ENCODE measurements around the gene ORMDL2. TPM values are rescaled to one million over a fixed set of nuclear protein-coding genes. Genes with fewer than 3 reads are reported as not detected.

Gene ORMDL2
- total RNA-seq, result 88.4 TPM

- peak; percentile 99 for DNase-seq (ENCODE audit: low spot score)
Observed at GRCh38 chr12:55817345-55818139, at the start of gene ORMDL2, which contains the start of gene SARNP. ORMDL2 (plus strand) TSS chr12:55818041; CDS start chr12:55819000, 959 bp downstream. SARNP (minus strand) TSS chr12:55817724; CDS start chr12:55817701, 23 bp downstream.

DNA sequence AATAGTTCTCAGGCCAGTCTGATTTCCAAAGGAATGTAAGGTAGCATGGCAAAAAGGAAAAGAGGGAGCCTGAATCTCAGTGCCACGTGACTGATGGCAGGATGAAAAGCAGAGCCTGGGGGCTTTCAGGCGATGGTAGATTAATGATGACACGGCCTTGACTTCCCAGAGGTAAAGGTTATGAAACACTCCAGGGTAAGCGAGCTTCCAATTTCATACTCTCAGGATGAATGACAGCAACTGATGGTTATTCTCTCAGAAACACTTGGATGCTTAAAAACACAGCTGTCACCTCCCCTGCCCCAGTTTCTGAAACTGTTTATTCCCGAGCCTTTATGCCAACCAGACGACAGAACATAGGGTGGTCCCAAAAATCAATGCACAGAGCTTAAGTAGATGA lies 46.1 kb upstream of the ORMDL2 start:
- DNase-seq (ENCODE audit: low spot score), result no peak

DNA sequence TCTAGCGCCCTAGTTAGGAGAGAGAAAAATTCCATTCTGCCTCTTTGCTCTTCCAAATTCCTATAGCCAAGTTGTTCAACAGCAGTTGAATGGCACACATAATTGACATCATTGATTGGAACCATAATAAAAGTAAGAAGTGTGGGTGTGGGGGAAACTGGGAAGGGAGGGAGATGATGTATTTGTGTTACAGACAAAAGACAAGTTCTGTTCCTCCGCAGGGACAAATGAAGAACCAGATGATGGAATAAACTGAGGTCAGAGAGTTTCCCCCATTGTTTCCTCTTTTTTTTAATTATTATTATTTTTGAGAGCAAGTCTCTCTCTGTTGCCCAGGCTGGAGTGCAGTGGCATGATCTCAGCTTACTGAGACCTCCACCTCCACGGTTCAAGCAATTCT lies 40.0 kb upstream of the ORMDL2 start:
- DNase-seq (ENCODE audit: low spot score), result no peak

GRCh38 chr12:55780685-55781084 lies 37.2 kb upstream of the ORMDL2 start:
- no peak for DNase-seq (ENCODE audit: low spot score)

DNA sequence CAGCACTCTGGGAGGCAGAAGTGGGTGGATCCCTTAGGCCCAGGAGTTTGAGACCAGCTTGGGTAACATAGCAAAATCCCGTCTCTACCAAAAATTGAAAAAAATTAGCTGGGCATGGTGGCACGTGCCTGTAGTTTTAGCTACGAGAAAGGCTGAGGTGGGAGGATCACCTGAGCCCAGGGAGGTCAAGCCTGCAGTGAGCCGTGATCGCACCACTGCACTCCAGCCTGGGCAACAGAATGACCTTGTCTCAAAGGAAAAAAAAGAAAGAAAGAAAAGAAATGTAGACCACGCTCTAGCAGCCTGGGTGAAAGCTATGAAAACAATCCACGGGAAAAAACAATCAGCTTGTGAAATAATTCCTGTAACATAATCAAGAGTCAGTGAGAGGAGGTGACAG lies 29.3 kb upstream of the ORMDL2 start:
- no peak for DNase-seq (ENCODE audit: low spot score)

GRCh38 chr12:55789171-55789570 lies 28.7 kb upstream of the ORMDL2 start:
- no peak for DNase-seq (ENCODE audit: low spot score)

DNA sequence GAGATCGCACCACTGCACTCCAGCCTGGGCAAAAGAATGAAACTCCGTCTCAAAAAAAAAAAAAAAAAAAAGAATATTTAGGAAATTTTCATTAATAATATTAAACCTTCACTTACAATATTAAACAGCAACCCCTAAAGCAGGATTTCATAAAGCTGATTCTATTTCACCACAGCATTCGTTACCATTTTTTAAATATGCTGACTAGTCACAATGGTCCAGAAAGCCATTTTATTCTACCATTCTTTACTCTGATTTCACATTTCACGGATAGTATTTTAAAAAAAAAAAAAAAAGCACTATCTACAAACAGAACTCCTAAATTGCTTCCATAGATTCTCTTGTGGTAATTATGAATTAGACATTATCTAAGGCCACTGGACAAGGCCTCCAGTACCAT lies 27.9 kb upstream of the ORMDL2 start:
- no peak for DNase-seq (ENCODE audit: low spot score)

- no peak for DNase-seq (ENCODE audit: low spot score)
Observed at GRCh38 chr12:55795950-55796349, 21.9 kb upstream of the ORMDL2 start.

DNA sequence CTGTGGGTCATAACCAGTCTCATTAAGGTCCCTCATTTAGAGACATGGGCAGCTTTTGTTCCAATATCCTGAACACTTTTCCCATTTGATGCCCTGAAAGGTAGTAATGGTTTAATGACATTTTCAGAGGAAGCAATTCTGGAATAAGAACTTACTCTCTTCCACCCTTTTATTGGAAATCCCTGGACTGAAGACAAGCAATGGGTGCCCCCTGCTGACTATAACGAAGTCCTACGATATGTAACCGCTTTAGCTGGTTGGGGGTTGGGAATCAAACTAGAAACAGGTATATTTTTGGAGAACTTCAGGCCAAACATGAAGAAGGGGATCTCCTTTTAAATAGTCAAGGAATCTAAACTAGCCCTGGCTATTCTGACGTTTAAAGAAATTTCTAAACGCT lies 20.8 kb upstream of the ORMDL2 start:
- no peak for DNase-seq (ENCODE audit: low spot score)

DNA sequence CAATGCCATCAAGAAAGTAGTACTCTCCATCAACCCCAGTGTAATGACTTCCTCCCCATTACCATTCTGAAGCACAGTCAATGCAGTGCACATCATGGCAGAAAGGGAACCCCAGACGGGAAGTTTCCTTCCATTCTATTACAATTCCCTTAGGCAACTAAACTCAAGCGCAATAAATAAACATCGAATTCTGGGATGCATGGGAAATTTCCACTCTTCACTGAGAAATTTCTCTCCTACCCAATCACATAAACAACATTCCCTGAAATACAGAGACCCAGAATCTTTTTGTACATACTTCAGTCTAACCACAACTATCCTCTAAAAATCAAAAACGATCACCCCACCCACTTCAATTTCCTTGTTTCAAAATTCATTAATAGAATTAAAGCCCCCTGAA lies 20.3 kb upstream of the ORMDL2 start:
- DNase-seq (ENCODE audit: low spot score), result no peak

DNA sequence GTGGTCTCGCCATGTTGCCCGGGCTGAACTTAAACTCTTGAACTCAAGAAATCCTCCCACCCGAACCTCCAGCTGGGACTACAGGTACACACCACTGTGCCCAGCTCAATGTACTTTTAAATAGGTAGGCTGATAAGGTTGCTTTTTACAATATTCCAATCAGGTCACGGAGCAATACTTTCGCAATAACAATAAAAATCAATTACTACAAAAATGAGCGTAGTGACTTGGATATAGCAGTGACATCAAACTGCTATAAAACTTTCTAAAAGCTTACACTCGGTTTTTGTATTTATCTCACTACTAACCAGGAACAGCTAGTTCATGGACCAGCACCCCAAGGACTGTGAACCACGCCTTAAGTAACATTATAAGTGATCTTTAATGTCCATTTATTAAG lies 10.9 kb upstream of the ORMDL2 start:
- no peak for DNase-seq (ENCODE audit: low spot score)

DNA sequence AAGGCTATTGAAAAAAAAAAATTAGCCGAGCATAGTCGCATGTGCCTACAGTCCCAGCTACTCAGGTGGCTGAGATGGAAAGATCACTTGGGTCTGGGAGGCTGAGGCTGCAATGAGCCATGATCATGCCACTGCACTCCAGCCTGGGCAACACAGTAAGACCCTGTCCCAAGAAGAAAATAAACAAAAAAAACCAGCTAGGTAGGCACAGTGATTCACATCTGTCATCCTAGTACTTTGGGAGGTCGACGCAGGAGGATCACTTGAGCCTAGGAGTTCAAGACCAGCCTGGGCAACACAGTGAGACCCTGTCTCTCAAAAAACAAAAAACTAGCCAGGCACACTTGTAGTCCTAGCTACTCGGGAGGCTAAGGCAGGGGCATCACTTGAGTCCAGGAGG lies 8.6 kb upstream of the ORMDL2 start:
- DNase-seq (ENCODE audit: low spot score), result no peak

DNA sequence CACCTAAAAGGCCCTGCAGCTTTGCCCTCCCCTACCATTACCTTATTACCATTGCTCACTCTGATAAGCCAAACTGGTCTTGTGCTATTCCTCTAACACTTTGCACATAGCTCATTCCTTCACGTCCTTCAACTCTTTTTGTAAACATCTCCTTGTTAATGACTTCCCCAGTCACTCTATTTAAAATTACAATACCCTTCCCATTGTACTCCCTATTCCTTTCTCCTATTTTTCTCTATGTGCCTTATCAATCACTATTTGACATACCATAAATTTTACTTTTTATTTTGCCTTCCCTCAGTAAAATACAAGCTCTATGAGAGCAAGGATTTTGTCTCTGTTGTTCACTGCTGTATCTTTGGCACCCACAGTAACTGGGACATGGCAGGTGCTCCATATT lies 5.8 kb upstream of the ORMDL2 start:
- DNase-seq (ENCODE audit: low spot score), result no peak

DNA sequence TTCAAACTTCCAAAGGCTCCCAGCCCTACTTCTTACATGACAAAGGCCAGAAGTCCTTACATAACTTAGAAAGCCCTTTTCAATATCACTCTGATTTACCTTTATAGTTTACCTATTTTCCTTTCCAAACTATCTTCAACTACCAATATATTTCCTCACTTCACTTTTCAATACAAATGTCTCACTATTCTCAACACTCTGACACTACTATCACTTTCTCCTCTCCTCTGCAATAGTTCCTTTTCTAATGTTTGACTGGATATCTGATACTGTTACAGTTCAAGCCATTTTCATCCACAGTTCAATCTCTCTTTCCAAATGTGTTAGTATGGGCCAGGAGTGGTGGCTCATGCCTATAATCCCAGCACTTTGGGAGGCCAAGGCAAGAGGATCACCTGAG lies 3.6 kb upstream of the ORMDL2 start:
- no peak for DNase-seq (ENCODE audit: low spot score)

GRCh38 chr12:55815473-55815872 lies 2.4 kb upstream of the ORMDL2 start:
- no peak for DNase-seq (ENCODE audit: low spot score)

DNA sequence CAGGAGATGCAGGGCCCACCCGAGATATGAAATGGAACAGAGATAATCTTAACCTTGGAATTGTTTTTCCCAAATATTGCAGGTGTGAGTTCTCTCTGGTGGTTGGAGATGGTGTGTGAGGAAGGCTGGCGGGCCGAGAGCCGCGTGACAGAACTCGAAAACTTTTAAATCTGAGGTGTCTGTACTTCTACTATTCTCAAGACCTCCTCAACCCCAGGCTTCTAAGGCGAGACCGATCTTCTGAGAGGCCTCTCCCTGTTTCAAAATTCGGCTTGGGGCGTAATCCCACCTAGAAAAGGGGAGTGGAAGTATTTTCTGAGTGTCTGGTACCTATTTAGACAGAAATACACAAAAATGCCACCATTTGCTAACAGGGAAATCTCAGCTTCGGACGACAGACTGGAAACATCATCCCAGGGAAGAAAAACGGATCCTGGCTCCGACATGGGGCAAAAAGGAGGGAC lies 928 bp upstream of the ORMDL2 start:
- no peak for DNase-seq (ENCODE audit: low spot score)

- no peak for DNase-seq (ENCODE audit: low spot score)
Observed at GRCh38 chr12:55818140-55818728, 393 bp downstream of the ORMDL2 start.

- no peak for DNase-seq (ENCODE audit: low spot score)
Observed at GRCh38 chr12:55818886-55819285, 1.0 kb downstream of the ORMDL2 start.

DNA sequence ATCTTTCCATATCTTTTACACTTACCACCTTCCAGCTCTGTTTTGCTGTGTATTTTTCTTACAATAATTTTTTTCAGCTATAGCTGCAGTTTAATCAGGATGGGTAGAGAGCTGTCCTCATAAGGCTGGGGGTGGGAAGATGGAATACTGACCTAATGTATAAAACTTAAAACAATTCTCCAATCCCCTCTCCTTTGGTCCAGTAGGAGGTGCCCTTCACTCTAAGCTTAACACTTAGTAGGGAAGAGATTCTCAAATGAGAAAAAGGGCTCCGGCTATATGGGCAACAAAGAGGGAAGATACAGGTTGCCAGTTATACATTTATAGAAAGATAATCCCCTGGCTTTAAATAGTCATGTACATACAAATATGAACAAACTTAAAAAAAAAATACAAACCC lies 2.8 kb downstream of the ORMDL2 start:
- no peak for DNase-seq (ENCODE audit: low spot score)

GRCh38 chr12:55822228-55822627 lies 4.4 kb downstream of the ORMDL2 start:
- DNase-seq (ENCODE audit: low spot score), result no peak

- DNase-seq (ENCODE audit: low spot score), result no peak
Observed at GRCh38 chr12:55823419-55823818, 5.6 kb downstream of the ORMDL2 start.

DNA sequence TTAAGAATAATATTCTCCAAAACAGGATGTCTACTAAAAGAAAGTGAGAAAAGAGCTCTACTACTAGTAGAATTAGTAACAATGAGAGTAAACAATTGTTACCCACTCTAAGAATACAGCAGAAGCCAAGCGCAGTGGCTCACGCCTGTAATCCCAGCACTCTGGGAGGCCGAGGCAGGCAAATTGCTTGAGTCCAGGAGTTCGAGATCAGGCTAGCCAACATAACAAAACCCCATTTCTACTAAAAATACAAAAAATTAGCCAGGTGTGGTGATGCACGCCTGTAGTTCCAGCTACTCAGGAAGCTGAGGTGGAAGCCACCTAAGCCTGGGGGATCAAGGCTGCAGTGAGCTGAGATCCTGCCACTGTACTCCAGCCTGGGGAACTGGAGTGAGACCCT lies 6.9 kb downstream of the ORMDL2 start:
- no peak for DNase-seq (ENCODE audit: low spot score)

GRCh38 chr12:55827806-55828205 lies 10.0 kb downstream of the ORMDL2 start:
- no peak for DNase-seq (ENCODE audit: low spot score)
